Left ventricle myocardium inferior (tissue), 1 donor: ENCODE results near the gene ERMARD. TPM values are rescaled to one million over a fixed set of nuclear protein-coding genes. Genes with fewer than 3 reads are reported as not detected.

Source experiments
- DNase-seq: peaks from one replicate; pipeline ENCODE4 v3.0.0-alpha.2; 2020
- H3K27ac ChIP-seq: fragments of 200-600 bp; replicated peaks from 2 replicates; pipeline ENCODE4 v1.8.0; 2021
- H3K27me3 ChIP-seq: fragments of 200-600 bp; 2 replicates; pipeline ENCODE4 v1.8.0; 2021; ENCODE audit warnings: low read depth
- H3K36me3 ChIP-seq: fragments of 200-600 bp; 2 replicates; pipeline ENCODE4 v1.8.0; 2021
- H3K4me1 ChIP-seq: fragments of 200-600 bp; 2 replicates; pipeline ENCODE4 v1.8.0; 2021
- H3K4me3 ChIP-seq: fragments of 200-600 bp; 2 replicates; pipeline ENCODE4 v1.8.0; 2021; ENCODE audit warnings: mild to moderate bottlenecking, moderate library complexity
- H3K9me3 ChIP-seq: fragments of 200-600 bp; replicated peaks from 2 replicates; pipeline ENCODE4 v1.8.0; 2021
- intact Hi-C: fragments of 100-400 bp; cut with micrococcal nuclease; formaldehyde crosslinking; loops from one replicate; pipeline ENCODE4 v1.11.0; 2022
- total RNA-seq: library from RNA; stranded (reverse); fragmentation: NEBNext Ultra II Directional; extraction: Animal tissue kit (Norgen Biotek cat#: 25700); gene quantifications from one replicate; pipeline ENCODE4 v1.2.1, GENCODE V29; 2021
- TF ChIP-seq, protein P1 (sequence below): fragments of 200-600 bp; IDR thresholded peaks from 2 replicates; pipeline ENCODE4 v1.8.0; 2021; ENCODE audit warnings: antibody characterized with exemption, mild to moderate bottlenecking, borderline replicate concordance
- donor health status: DM: no; HTN: yes; CAD: no; lungs with severe emphysema.

Gene ERMARD
- total RNA-seq, 1 donor from 2014 or later = 9.3 TPM

DNA sequence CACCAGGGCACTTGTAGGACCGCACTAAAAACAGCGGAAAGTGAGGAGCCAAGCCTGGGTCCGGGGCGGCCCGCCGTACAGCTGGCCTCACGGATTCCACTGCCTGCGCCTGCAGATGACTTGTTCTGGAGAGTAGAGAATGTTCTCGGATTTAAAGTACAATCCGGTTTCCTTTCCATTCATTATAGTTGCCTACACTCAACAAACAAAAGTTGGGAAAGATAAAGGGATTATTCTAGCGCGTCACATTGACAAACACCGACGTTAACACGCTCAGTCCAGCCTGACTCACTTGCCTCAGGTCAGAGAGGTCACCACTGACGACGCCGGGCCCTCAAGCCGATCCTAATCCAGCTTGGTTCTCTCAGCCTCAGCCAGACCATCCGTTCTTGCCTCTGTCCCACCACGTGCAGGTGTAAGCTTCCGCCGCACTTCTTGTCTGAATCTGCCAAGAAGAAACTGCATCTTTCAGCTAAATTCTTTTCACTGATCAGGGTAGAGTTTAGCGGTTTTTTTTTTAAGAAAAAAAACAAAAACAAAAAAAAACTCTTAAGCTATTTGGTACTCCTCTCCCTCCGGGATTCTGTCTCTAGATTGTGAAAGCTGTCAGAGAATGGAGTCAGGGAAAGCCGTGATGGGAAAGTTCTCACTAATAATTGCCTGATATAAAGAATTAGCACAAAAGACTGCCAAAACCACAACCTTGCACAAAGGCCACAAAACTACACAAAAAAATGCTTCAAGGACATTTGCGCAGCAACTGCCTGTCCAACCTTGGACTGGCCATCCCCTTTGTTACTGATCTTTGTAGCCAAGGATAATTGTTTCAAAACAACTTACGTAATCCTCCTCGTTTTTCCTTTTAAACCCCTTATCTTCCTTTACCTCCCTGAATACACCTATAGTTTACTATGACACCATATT, 26.0 kb upstream of the ERMARD start:
- Histone ChIP-seq H3K9me3 (no peaks in the 10 kb centered on the region), H3K4me1 (peaks cover 34% of the 10 kb centered on the region), H3K4me3 (peak overlapping the region; percentile 78), H3K36me3 (no peaks in the 10 kb centered on the region), H3K27ac (peak overlapping the region; percentile 96), H3K27me3 (no peaks in the 10 kb centered on the region)
- intact Hi-C loops = no loop called here
- TF ChIP-seq, protein P1, sequence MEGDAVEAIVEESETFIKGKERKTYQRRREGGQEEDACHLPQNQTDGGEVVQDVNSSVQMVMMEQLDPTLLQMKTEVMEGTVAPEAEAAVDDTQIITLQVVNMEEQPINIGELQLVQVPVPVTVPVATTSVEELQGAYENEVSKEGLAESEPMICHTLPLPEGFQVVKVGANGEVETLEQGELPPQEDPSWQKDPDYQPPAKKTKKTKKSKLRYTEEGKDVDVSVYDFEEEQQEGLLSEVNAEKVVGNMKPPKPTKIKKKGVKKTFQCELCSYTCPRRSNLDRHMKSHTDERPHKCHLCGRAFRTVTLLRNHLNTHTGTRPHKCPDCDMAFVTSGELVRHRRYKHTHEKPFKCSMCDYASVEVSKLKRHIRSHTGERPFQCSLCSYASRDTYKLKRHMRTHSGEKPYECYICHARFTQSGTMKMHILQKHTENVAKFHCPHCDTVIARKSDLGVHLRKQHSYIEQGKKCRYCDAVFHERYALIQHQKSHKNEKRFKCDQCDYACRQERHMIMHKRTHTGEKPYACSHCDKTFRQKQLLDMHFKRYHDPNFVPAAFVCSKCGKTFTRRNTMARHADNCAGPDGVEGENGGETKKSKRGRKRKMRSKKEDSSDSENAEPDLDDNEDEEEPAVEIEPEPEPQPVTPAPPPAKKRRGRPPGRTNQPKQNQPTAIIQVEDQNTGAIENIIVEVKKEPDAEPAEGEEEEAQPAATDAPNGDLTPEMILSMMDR = no peak
- DNase-seq = peak; percentile 29

DNA sequence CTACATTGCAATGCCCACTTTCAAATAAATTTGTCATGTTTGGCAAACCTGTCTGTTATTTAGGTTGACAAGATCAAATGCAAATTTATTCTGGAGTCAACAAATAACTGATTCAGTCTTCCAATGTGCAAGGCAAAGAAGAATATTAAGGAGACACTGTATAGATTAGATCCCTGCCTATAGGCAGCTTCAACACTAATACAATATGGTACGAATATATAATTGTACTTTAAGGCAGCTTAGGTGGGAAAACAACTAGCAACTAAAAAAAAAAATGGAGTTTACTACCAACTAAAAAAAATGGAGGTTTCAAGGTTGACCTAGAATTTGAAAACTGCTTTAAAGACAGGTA, 25.4 kb upstream of the ERMARD start:
- no peak overlapping the region for H3K27ac ChIP-seq
- H3K27me3 ChIP-seq = no peaks in the 10 kb centered on the region
- no peak overlapping the region for H3K4me3 ChIP-seq
- DNase-seq = no peak
- no peaks in the 10 kb centered on the region for H3K36me3 ChIP-seq
- intact Hi-C loops = no loop called here
- no peaks in the 10 kb centered on the region for H3K9me3 ChIP-seq
- TF ChIP-seq, protein P1 = no peak
- H3K4me1 ChIP-seq = peaks cover 34% of the 10 kb centered on the region

DNA sequence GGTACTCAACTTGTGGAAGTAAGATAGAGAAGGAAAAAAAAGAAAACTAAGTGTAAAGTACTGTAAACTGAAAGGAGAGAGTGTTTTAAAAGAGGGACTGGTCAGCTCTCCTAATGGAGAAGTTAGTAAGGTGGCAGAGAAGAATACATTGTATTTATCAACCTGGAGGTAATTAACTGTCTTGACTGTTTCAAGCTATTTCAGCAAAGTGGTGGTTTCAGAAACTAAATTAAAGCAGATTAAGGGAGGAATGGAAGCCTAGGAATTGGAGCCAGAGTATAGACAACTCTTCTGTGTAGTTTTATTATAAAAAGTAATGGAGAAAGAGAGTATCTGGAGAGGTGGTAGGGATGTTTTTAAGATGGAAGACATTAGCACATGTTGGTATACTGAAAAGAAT, 24.5 kb upstream of the ERMARD start:
- no peaks in the 10 kb centered on the region for H3K27me3 ChIP-seq
- DNase-seq = no peak
- intact Hi-C loops = no loop called here
- peaks cover 25% of the 10 kb centered on the region for H3K4me1 ChIP-seq
- H3K36me3 ChIP-seq = no peaks in the 10 kb centered on the region
- no peak overlapping the region for H3K4me3 ChIP-seq
- TF ChIP-seq, protein P1 = no peak
- H3K9me3 ChIP-seq = no peaks in the 10 kb centered on the region
- H3K27ac ChIP-seq = no peak overlapping the region

DNA sequence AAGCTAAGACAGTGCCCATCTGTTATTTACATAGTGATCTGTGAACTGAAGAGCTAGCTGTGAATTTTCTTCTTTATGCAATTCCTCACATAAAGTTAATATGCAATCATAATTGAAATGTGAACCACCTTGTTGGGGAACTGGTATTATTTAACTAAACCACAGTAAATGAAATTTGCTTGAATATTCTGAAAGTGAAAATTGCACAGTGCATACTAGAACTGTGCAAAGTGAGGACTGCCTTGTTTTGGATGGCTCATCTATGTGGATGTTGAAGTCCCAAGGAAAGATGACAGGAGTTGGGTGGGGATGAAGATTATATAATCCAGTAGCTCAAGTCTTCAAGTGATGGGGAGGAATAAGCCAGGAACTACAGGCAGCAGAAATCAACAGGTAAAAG, 21.5 kb upstream of the ERMARD start:
- Histone ChIP-seq H3K27ac (no peak overlapping the region), H3K4me3 (no peak overlapping the region), H3K36me3 (no peaks in the 10 kb centered on the region), H3K9me3 (no peaks in the 10 kb centered on the region), H3K27me3 (no peaks in the 10 kb centered on the region), H3K4me1 (peaks cover 6% of the 10 kb centered on the region)
- DNase-seq = no peak
- intact Hi-C loops = no loop called here
- TF ChIP-seq, protein P1 = no peak

DNA sequence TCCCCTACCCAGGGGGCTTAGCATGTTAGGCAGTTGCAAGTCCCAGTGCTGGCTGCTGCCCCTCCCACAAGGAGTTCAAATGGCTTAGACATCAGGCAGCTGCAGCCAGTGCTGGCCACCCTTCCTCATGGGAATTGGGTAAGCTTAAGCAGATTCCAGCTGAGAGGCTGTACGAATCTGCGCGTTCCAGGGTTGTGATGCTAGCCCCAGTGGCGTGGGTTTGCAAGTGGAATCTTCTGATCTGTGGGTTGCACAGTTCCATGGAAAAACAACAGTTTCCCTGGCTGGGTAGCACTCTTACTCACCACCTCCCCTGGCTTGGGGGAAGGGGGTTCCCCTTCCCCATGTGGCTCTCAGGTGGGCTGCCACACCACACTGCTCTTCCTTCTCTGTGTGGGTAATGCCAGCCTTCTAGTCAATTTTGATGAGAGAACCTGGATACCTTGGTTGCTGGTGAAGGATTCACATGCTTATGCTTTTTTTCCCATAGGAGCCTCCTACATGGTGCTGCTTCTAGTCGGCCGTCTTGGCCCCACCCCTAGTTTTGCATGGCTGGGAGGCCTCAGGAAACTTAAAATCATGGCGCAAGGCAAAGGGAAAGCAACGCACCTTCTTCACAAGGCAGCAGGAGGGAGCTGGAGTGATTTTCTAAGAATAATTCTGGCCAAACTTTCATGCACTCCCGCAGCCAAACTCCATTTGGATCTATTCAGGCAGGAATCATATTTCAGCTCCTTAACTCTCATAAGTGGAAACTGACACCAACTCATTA, 13.0 kb upstream of the ERMARD start:
- Histone ChIP-seq H3K36me3 (no peaks in the 10 kb centered on the region), H3K4me1 (peaks cover 8% of the 10 kb centered on the region), H3K27ac (no peak overlapping the region), H3K4me3 (no peak overlapping the region), H3K27me3 (peaks cover 7% of the 10 kb centered on the region), H3K9me3 (no peaks in the 10 kb centered on the region)
- TF ChIP-seq, protein P1 = no peak
- no peak for DNase-seq
- intact Hi-C loops = no loop called here
